CD4-positive, CD25-positive, alpha-beta regulatory T cell (primary cell): ENCODE measurements around the gene WDR3. TPM values are rescaled to one million over a fixed set of nuclear protein-coding genes. Genes with fewer than 3 reads are reported as not detected.

Experiments used
- ATAC-seq, 2 donors: fragments of 150-1000 bp; cut with Tn5 transposase; one replicate each; pipeline ENCODE4 v1.10.0; 2021; ENCODE audit warnings: low read depth in 2 of 2, moderate number of reproducible peaks in 2 of 2, moderate library complexity in 1 of 2
- DNase-seq, 3 donors: peaks; one replicate each; pipeline versions ENCODE4 v3.0.0 to v3.0.0-alpha.2; 2012 to 2022; ENCODE audit warnings: mixed read lengths in 1 of 3
- H3K27ac ChIP-seq: one replicate; pipeline ENCODE4 v1.7.0; 2013; ENCODE audit warnings: mild to moderate bottlenecking, low read length; ENCODE audit not compliant: insufficient read depth, poor library complexity, severe bottlenecking
- H3K27me3 ChIP-seq: one replicate; pipeline ENCODE4 v1.7.0; 2013; ENCODE audit warnings: low read length; ENCODE audit not compliant: control insufficient read depth, insufficient read depth
- H3K36me3 ChIP-seq: one replicate; pipeline ENCODE4 v1.7.0; 2013; ENCODE audit warnings: mild to moderate bottlenecking, low read length, moderate library complexity; ENCODE audit not compliant: control insufficient read depth, insufficient read depth
- H3K4me1 ChIP-seq: 2 replicates; pipeline ENCODE4 v1.7.0; 2013; ENCODE audit warnings: mild to moderate bottlenecking, low read length; ENCODE audit not compliant: insufficient read depth, control insufficient read depth, poor library complexity, severe bottlenecking
- H3K4me3 ChIP-seq: one replicate; pipeline ENCODE4 v1.7.0; 2013; ENCODE audit warnings: low read depth, mild to moderate bottlenecking, low read length, moderate library complexity
- H3K9me3 ChIP-seq, 2 experiments: 1 replicate in 1 of 2; 2 replicates in 1 of 2; pipeline ENCODE4 v1.7.0; 2013; ENCODE audit warnings: low read length in 2 of 2, mild to moderate bottlenecking in 1 of 2, moderate library complexity in 1 of 2; ENCODE audit not compliant: control insufficient read depth in 2 of 2
- H3K27ac Mint-ChIP-seq, 3 donors: one replicate each; pipeline ENCODE4 v1.8.0; 2020 to 2022; ENCODE audit warnings: mild to moderate bottlenecking in 3 of 3, mixed read lengths in 3 of 3, moderate library complexity in 2 of 3
- H3K27me3 Mint-ChIP-seq: one replicate; pipeline ENCODE4 v1.8.0; 2022; ENCODE audit warnings: mild to moderate bottlenecking, mixed read lengths
- H3K36me3 Mint-ChIP-seq: one replicate; pipeline ENCODE4 v1.8.0; 2020; ENCODE audit warnings: mixed read lengths
- H3K4me1 Mint-ChIP-seq, 4 donors: one replicate each; pipeline ENCODE4 v1.8.0; 2020 to 2022; ENCODE audit warnings: mixed read lengths in 4 of 4, mild to moderate bottlenecking in 1 of 4
- H3K4me3 Mint-ChIP-seq, 4 donors: one replicate each; pipeline ENCODE4 v1.8.0; 2020 to 2022; ENCODE audit warnings: mild to moderate bottlenecking in 4 of 4, mixed read lengths in 4 of 4, moderate library complexity in 3 of 4
- H3K9me3 Mint-ChIP-seq, 7 donors: one replicate each; pipeline ENCODE4 v1.8.0; 2020 to 2022; ENCODE audit warnings: mixed read lengths in 7 of 7, mild to moderate bottlenecking in 3 of 7, moderate library complexity in 2 of 7
- polyA plus RNA-seq, 4 donors: library from polyadenylated mRNA; unstranded; fragments of 300-500 nt; fragmentation: Illumina TruSeq; gene quantifications; one replicate each; pipeline ENCODE4 v1.2.3, GENCODE V29; 2021
- total RNA-seq: library from RNA; stranded (reverse); gene quantifications from one replicate; pipeline ENCODE4 v1.2.3, GENCODE V29; 2022

WDR3 gene
- total and polyA plus RNA-seq, 5 donors from 2014 or later = 11.4 to 41.9 (median 15.8) TPM

DNA sequence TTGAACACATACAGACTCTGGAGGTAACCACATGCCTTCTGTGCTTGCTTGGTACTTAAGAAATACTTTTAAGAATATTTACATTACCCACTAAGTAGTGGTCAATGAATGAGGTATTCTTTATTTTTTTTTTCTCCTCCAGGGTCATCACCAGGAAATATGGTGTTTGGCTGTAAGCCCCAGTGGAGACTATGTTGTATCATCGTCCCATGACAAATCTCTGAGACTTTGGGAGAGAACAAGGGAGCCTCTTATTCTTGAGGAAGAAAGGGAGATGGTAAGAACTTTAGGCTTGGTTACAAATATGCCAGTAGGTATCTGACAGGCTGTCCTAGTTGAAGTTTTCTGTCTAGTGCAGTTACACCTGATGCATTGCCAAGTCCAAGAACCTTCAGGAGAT is 22.8 kb downstream of the WDR3 start:
- Mint-ChIP-seq H3K36me3 (peaks cover 52% of the 10 kb centered on the region), H3K27ac (no peak overlapping the region), H3K27me3 (no peaks in the 10 kb centered on the region), H3K4me1 (peaks cover 0 to 4% (median 0%) of the 10 kb centered on the region in 4 donors), H3K4me3 (no peak overlapping the region), H3K9me3 (no peaks in the 10 kb centered on the region)
- H3K27me3 ChIP-seq = no peaks in the 10 kb centered on the region
- ATAC-seq = no peak
- H3K4me1 ChIP-seq = no peaks in the 10 kb centered on the region
- DNase-seq = no peak
- H3K9me3 ChIP-seq = no peaks in the 10 kb centered on the region
- H3K36me3 ChIP-seq = peaks cover 94% of the 10 kb centered on the region
- no peak overlapping the region for H3K4me3 ChIP-seq
- H3K27ac ChIP-seq = no peak overlapping the region

DNA sequence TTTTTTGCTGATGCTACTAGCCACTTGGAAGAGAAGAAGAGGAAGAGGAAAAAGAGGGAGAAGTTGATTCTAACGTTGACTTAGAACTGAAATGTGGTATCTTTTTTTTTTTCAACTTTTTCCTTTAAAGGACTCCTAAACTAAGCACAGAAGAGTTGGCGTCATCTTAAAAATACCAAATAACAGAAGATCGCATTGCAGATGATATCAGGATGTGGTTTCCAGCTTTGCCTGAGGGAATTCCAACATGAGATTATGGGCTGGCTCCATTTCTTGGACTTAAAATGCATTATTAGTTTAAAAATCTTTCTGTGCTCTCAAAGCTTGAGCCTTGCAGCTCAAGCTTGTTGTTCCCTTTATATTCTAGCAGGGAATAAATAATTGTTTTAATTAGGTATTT is 29.8 kb downstream of the WDR3 start:
- H3K9me3 ChIP-seq = no peaks in the 10 kb centered on the region
- H3K4me1 ChIP-seq = no peaks in the 10 kb centered on the region
- no peak for ATAC-seq
- no peaks in the 10 kb centered on the region for H3K27me3 Mint-ChIP-seq
- H3K27ac ChIP-seq = no peak overlapping the region
- no peak overlapping the region for H3K4me3 ChIP-seq
- peaks cover 39% of the 10 kb centered on the region for H3K36me3 Mint-ChIP-seq
- no peaks in the 10 kb centered on the region for H3K27me3 ChIP-seq
- no peak overlapping the region for H3K4me3 Mint-ChIP-seq
- H3K4me1 Mint-ChIP-seq = peaks cover 0 to 4% (median 0%) of the 10 kb centered on the region in 4 donors
- H3K9me3 Mint-ChIP-seq = no peaks in the 10 kb centered on the region
- peaks cover 62% of the 10 kb centered on the region for H3K36me3 ChIP-seq
- H3K27ac Mint-ChIP-seq = no peak overlapping the region
- no peak for DNase-seq

DNA sequence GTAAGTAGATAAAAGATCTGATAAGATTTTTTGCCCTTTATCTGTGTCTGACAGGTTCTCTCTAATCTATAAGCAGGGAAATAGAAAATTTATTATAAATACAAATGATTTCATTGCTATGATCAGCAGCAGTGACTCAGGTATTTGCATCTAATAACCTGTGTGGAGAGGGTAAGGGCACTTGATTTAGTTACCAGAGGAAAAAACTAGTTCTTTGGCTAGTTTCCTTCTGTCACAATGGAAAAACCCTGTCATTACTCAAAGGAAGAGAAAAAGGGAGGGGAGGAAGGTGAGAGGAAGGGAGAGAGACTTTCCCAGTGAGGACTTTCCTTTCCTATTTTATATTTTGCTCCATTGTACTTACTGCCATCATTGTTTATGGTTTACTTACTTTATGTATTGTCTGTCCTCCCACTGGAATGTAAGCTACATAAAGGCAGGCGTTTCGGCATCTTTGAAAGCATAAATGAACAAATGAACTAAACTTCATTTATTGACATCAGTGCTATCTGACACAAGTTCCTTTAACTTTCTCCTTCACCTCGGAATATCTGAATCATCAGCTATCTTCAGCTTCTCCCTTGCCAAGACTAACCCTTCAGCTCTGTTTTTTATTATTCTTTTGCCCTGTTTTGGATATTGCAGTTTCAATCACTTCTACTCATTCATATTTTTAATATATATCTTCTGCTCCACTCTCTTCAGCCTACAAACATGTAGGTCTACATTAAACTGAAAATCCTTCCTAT is 34.9 kb downstream of the WDR3 start:
- Mint-ChIP-seq H3K4me3 (no peak overlapping the region), H3K9me3 (no peaks in the 10 kb centered on the region), H3K36me3 (peaks cover 8% of the 10 kb centered on the region), H3K4me1 (no peaks in the 10 kb centered on the region), H3K27ac (peak overlapping the region in 1 of 3 donors; percentile 37), H3K27me3 (no peaks in the 10 kb centered on the region)
- Histone ChIP-seq H3K4me1 (no peaks in the 10 kb centered on the region), H3K36me3 (peaks cover 16% of the 10 kb centered on the region), H3K27ac (no peak overlapping the region), H3K9me3 (no peaks in the 10 kb centered on the region), H3K4me3 (no peak overlapping the region), H3K27me3 (no peaks in the 10 kb centered on the region)
- DNase-seq (no peak), ATAC-seq (no peak)

DNA sequence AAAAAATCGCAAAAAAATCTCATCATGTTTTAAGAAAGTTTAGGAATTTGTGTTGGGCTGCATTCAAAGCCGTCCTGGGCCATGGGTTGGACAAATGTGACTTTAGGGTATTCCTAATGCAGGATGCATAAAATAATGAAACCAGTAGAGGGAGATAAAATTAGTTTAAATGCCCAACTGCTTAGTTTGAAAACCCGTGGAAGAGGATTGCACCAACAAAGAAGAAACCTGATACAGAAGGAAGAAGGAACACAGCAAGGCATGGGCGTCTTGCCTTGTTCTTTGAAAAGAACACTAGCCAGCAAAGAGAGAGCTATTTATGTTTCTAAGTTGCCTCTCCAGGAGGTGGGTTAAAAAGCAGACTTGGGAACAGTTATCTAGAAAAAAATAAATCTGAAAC is 37.9 kb downstream of the WDR3 start:
- Mint-ChIP-seq H3K27ac (no peak overlapping the region), H3K4me1 (no peaks in the 10 kb centered on the region), H3K36me3 (no peaks in the 10 kb centered on the region), H3K9me3 (no peaks in the 10 kb centered on the region), H3K4me3 (no peak overlapping the region), H3K27me3 (no peaks in the 10 kb centered on the region)
- Histone ChIP-seq H3K36me3 (peaks cover 3% of the 10 kb centered on the region), H3K27ac (no peak overlapping the region), H3K4me1 (no peaks in the 10 kb centered on the region), H3K4me3 (no peak overlapping the region), H3K9me3 (no peaks in the 10 kb centered on the region), H3K27me3 (no peaks in the 10 kb centered on the region)
- no peak for ATAC-seq
- DNase-seq = no peak

DNA sequence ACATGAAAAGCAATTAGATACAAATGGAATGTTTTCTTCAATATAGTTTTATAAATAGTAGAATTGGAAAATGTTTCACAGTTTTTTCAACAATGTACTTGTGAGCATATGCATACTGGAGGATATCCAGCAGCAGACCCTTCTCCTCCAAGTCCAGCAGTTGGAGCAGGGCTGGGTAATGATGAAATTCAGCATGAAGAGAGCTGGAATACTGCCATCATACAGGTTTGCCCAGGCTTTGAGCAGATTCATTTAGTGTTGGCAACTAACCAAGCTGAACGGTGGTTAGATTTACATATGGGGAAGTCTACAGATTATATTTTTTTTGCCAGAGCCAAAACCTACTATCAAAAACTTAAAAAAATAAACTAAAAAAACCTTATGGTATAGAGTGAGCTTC is 38.3 kb downstream of the WDR3 start:
- Histone ChIP-seq H3K4me3 (no peak overlapping the region), H3K36me3 (peaks cover 2% of the 10 kb centered on the region), H3K27me3 (no peaks in the 10 kb centered on the region), H3K27ac (no peak overlapping the region), H3K4me1 (no peaks in the 10 kb centered on the region), H3K9me3 (no peaks in the 10 kb centered on the region)
- H3K27ac Mint-ChIP-seq = no peak overlapping the region
- no peak overlapping the region for H3K4me3 Mint-ChIP-seq
- DNase-seq (no peak), ATAC-seq (no peak)
- no peaks in the 10 kb centered on the region for H3K27me3 Mint-ChIP-seq
- H3K9me3 Mint-ChIP-seq = no peaks in the 10 kb centered on the region
- no peaks in the 10 kb centered on the region for H3K4me1 Mint-ChIP-seq
- no peaks in the 10 kb centered on the region for H3K36me3 Mint-ChIP-seq

DNA sequence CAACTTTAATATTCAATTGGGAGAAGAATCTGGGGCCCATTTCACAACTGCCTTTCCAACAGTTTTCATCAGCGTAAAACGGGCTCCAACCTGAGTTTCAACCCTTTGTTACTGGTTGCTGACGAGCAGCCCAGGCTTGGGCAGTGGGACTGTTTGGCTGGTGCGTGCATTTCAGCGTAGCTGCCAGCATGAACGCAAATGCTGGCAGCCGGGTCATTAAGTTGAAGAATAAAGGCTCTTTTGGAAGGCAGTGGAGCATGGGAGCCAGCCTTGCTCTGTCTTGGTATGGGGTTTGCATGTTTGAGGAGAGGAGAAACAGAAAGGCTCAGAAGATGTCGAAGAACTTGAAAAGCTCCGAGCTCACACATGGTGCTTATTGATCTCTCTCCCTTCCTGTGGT is 40.7 kb downstream of the WDR3 start:
- H3K4me3 ChIP-seq = no peak overlapping the region
- H3K27me3 ChIP-seq = no peaks in the 10 kb centered on the region
- DNase-seq (no peak), ATAC-seq (no peak)
- Mint-ChIP-seq H3K4me1 (no peaks in the 10 kb centered on the region), H3K4me3 (no peak overlapping the region), H3K27ac (no peak overlapping the region), H3K27me3 (no peaks in the 10 kb centered on the region), H3K9me3 (no peaks in the 10 kb centered on the region), H3K36me3 (no peaks in the 10 kb centered on the region)
- no peak overlapping the region for H3K27ac ChIP-seq
- no peaks in the 10 kb centered on the region for H3K36me3 ChIP-seq
- no peaks in the 10 kb centered on the region for H3K4me1 ChIP-seq
- no peaks in the 10 kb centered on the region for H3K9me3 ChIP-seq

DNA sequence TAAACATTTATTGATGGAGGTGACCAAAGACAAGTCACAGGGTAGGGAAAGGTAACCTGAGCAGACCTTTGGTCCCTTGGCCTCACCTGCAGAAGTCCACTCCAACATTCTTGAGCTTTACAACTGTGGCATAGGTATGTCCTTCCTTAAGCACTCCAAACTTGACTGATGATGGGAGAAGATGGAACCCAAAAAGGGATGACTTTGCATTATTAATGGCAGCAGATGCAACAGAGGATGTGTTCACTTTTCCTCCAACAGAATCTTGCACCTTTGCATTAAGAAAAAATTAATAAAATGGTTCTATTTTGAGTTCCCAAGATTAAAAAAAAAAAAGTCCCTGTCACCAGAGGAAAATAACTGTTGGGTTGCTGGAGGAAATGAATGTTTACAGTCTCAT is 42.2 kb downstream of the WDR3 start:
- Mint-ChIP-seq H3K9me3 (no peaks in the 10 kb centered on the region), H3K4me1 (no peaks in the 10 kb centered on the region)
- ATAC-seq = no peak

DNA sequence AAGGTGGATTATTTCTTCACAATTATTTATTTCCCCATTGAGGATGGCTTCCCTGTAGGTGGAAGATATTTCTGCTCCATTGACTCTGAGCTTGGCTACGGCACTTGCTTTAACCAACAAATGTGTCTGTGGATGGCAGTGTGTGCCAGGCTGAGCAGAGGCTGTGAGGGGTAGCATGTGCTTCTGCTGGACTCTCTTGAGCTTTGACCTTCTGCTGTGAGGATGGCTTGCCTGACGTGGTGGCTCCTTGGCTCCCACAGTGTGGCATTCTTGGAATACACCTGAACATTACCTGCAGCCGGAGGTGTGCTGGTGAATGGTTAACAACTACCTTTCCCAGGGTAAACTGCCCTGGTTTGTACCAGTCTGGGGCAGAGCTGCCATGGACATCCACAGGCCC is 46.8 kb downstream of the WDR3 start:
- ATAC-seq (no peak), DNase-seq (no peak)
- H3K27me3 Mint-ChIP-seq = peaks cover 1% of the 10 kb centered on the region
- Histone ChIP-seq H3K36me3 (no peaks in the 10 kb centered on the region), H3K4me1 (no peaks in the 10 kb centered on the region), H3K9me3 (no peaks in the 10 kb centered on the region), H3K27me3 (no peaks in the 10 kb centered on the region), H3K27ac (no peak overlapping the region), H3K4me3 (no peak overlapping the region)
- no peak overlapping the region for H3K27ac Mint-ChIP-seq
- H3K9me3 Mint-ChIP-seq = no peaks in the 10 kb centered on the region
- H3K4me1 Mint-ChIP-seq = no peaks in the 10 kb centered on the region
- no peaks in the 10 kb centered on the region for H3K36me3 Mint-ChIP-seq
- no peak overlapping the region for H3K4me3 Mint-ChIP-seq

More for the DNA sequence above, 42.2 kb downstream of the WDR3 start:
- H3K27me3 ChIP-seq = no peaks in the 10 kb centered on the region
- H3K9me3 ChIP-seq = no peaks in the 10 kb centered on the region
- DNase-seq = no peak
- H3K36me3 Mint-ChIP-seq = no peaks in the 10 kb centered on the region
- no peak overlapping the region for H3K4me3 ChIP-seq
- no peaks in the 10 kb centered on the region for H3K4me1 ChIP-seq
- H3K27ac ChIP-seq = no peak overlapping the region
- no peaks in the 10 kb centered on the region for H3K36me3 ChIP-seq
- H3K4me3 Mint-ChIP-seq = no peak overlapping the region
- no peak overlapping the region for H3K27ac Mint-ChIP-seq
- no peaks in the 10 kb centered on the region for H3K27me3 Mint-ChIP-seq
